Nephron progenitor cell (in vitro differentiated cells): Measurements from ENCODE around the gene EGFLAM.

Source experiments
- DNase-seq: peaks from one replicate; pipeline ENCODE4 v3.0.0; 2021
- H3K27ac Mint-ChIP-seq: 2 replicates; pipeline ENCODE4 v1.8.0; 2021; ENCODE audit warnings: mild to moderate bottlenecking, moderate library complexity, mixed read lengths
- H3K27me3 Mint-ChIP-seq: 2 replicates; pipeline ENCODE4 v1.8.0; 2021; ENCODE audit warnings: mild to moderate bottlenecking, low read depth, mixed read lengths; ENCODE audit not compliant: poor library complexity
- H3K36me3 Mint-ChIP-seq: 2 replicates; pipeline ENCODE4 v1.8.0; 2021; ENCODE audit warnings: low read depth, mixed read lengths
- H3K4me1 Mint-ChIP-seq: 2 replicates; pipeline ENCODE4 v1.8.0; 2021; ENCODE audit warnings: mixed read lengths
- H3K4me3 Mint-ChIP-seq: 2 replicates; pipeline ENCODE4 v1.8.0; 2021; ENCODE audit warnings: mild to moderate bottlenecking, moderate library complexity, mixed read lengths
- H3K9me3 Mint-ChIP-seq: 2 replicates; pipeline ENCODE4 v1.8.0; 2021; ENCODE audit warnings: mild to moderate bottlenecking, moderate library complexity, mixed read lengths
- CTCF ChIP-seq: fragments of 200-600 bp; sonication (generic); IDR thresholded peaks from 2 replicates; pipeline ENCODE4 v1.5.0; 2021; ENCODE audit warnings: antibody characterized with exemption

EGFLAM gene

GRCh38 chr5:38453921-38454320 is 195.6 kb downstream of the EGFLAM start:
- no peak for TF ChIP-seq CTCF
- Mint-ChIP-seq H3K27ac (no peak overlapping the region), H3K36me3 (peaks cover 12% of the 10 kb centered on the region), H3K4me1 (no peaks in the 10 kb centered on the region), H3K27me3 (peaks cover 6% of the 10 kb centered on the region), H3K4me3 (no peak overlapping the region), H3K9me3 (no peaks in the 10 kb centered on the region)
- no peak for DNase-seq

DNA sequence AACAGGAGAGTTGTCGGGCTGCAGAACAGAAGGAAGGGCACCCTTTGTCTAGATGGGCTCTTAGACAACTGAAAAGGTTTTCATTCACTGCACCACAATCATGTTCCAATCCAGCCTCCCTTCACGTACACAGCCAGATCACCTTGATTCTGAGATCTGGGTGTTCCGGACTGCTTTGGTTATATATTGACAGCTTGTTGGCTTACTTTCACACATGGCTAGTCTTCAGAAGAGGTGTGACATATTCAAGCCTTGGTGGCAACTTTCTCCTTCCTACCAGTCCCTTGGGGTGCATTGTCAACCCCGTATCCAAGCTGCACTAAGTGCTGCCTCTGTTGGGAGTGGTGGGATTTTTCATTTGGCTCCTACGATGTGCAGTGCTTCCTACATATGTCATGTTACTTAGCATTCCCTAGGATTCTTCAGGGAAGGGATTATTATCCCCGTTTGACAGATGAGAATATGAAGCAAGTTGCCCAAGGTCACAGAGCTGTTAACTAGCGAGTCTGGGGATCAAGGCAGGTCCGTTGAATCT is 197.5 kb downstream of the EGFLAM start:
- no peak for DNase-seq
- no peak for TF ChIP-seq CTCF
- Mint-ChIP-seq H3K4me1 (no peaks in the 10 kb centered on the region), H3K36me3 (peaks cover 28% of the 10 kb centered on the region), H3K27ac (no peak overlapping the region), H3K27me3 (peaks cover 6% of the 10 kb centered on the region), H3K4me3 (no peak overlapping the region), H3K9me3 (no peaks in the 10 kb centered on the region)

GRCh38 chr5:38456657-38457399 is 198.5 kb downstream of the EGFLAM start:
- Mint-ChIP-seq H3K27me3 (peaks cover 6% of the 10 kb centered on the region), H3K9me3 (no peaks in the 10 kb centered on the region), H3K4me3 (no peak overlapping the region), H3K27ac (no peak overlapping the region), H3K4me1 (no peaks in the 10 kb centered on the region), H3K36me3 (peaks cover 29% of the 10 kb centered on the region)
- DNase-seq, result no peak
- TF ChIP-seq CTCF, result no peak

- TF ChIP-seq CTCF, result no peak
- H3K9me3 Mint-ChIP-seq, result no peaks in the 10 kb centered on the region
- no peak for DNase-seq
Observed at GRCh38 chr5:38458174-38458573, 199.8 kb downstream of the EGFLAM start.

GRCh38 chr5:38462976-38463633 is 204.7 kb downstream of the EGFLAM start:
- no peak for TF ChIP-seq CTCF
- Mint-ChIP-seq H3K9me3 (no peaks in the 10 kb centered on the region), H3K27me3 (peaks cover 3% of the 10 kb centered on the region), H3K36me3 (peaks cover 30% of the 10 kb centered on the region), H3K4me1 (peaks cover 8% of the 10 kb centered on the region), H3K27ac (peak overlapping the region; percentile 57), H3K4me3 (no peak overlapping the region)
- DNase-seq, result no peak

More at GRCh38 chr5:38458174-38458573, 199.8 kb downstream of the EGFLAM start:
- Mint-ChIP-seq H3K4me1 (no peaks in the 10 kb centered on the region), H3K27me3 (peaks cover 6% of the 10 kb centered on the region), H3K4me3 (no peak overlapping the region), H3K36me3 (peaks cover 35% of the 10 kb centered on the region), H3K27ac (no peak overlapping the region)
